Activated naive CD8-positive, alpha-beta T cell (primary cell): ENCODE measurements around the gene RANBP17.
"Not testable (repeated sequence)": the region's sequence is repeated elsewhere in the genome, so short reads cannot be mapped to it uniquely, and the experiment has no call there.

ENCODE experiments used
- H3K27ac Mint-ChIP-seq: one replicate; pipeline ENCODE4 v1.8.0; 2021; ENCODE audit warnings: mixed read lengths
- H3K27me3 Mint-ChIP-seq: one replicate; pipeline ENCODE4 v1.8.0; 2021; ENCODE audit warnings: mixed read lengths
- H3K36me3 Mint-ChIP-seq: one replicate; pipeline ENCODE4 v1.8.0; 2021; ENCODE audit warnings: mixed read lengths
- H3K4me1 Mint-ChIP-seq: one replicate; pipeline ENCODE4 v1.8.0; 2021; ENCODE audit warnings: low read depth, mixed read lengths
- H3K4me3 Mint-ChIP-seq: one replicate; pipeline ENCODE4 v1.8.0; 2021; ENCODE audit warnings: mild to moderate bottlenecking, mixed read lengths
- H3K9me3 Mint-ChIP-seq: one replicate; pipeline ENCODE4 v1.8.0; 2021; ENCODE audit warnings: low read depth, mixed read lengths

RANBP17 gene

DNA sequence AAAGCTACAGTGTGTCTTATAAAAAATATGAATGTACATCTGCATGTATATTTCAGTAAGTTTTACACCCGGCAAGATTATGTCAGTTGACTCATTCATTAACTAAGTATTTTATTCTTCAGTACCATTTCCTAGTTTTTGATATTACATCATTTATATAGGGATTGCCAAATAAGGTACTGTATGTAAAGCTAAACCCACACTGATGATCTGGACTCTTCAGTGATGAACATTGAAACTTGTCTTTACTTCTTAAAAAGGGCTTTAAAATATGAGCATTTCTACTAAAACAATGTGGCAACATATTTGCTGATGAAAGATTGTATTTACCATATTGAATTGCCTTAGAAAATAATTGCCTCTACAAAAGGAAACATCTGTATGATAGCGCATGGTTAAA is 295.5 kb downstream of the RANBP17 start:
- no peaks in the 10 kb centered on the region for H3K36me3 Mint-ChIP-seq
- H3K4me3 Mint-ChIP-seq = no peak overlapping the region
- no peaks in the 10 kb centered on the region for H3K9me3 Mint-ChIP-seq

DNA sequence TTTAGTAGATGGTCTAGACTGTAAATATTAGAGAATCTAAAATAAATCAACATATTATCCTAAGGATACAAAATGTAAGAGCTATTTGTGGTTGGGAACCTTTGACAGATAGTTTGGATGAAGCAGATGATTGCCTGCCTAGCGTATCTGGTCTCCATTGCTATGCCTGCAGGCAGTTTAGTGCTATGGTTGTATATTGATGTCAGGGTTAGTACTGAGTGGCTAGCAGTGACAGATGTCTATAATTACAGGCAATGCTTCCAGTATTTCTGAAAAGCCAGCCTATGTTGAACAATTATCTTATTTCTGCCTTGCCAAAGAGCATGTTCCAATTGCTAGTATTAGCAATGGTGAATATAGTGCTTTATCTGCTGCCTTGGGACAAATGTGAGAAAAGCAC is 296.0 kb downstream of the RANBP17 start:
- H3K27ac Mint-ChIP-seq = no peak overlapping the region
- no peaks in the 10 kb centered on the region for H3K36me3 Mint-ChIP-seq
- H3K4me3 Mint-ChIP-seq = no peak overlapping the region
- no peaks in the 10 kb centered on the region for H3K9me3 Mint-ChIP-seq
- H3K4me1 Mint-ChIP-seq = no peaks in the 10 kb centered on the region
- peaks cover 2% of the 10 kb centered on the region for H3K27me3 Mint-ChIP-seq

More for the DNA sequence above, 295.5 kb downstream of the RANBP17 start:
- Mint-ChIP-seq H3K27me3 (peaks cover 5% of the 10 kb centered on the region), H3K4me1 (no peaks in the 10 kb centered on the region), H3K27ac (no peak overlapping the region)

DNA sequence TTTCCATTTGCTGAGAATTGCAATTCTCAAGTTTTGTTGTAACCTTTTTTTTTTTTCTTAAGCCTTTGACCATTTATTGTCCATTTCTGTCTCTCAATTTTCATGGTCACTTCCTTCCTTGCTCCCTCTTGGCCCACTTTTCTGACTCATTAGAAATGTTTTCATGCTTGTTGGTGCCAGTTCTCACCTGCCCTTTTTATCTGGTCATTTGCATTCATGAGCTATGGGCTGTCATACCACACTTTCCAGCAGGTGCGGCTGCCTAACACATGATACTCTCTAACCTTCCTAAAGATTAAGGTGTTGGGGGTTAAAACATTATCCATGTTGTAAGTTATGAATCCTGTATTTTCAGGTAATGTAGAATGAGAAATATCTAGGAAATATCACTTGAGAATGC is 296.8 kb downstream of the RANBP17 start:
- Mint-ChIP-seq H3K36me3 (no peaks in the 10 kb centered on the region), H3K9me3 (no peaks in the 10 kb centered on the region), H3K4me1 (no peaks in the 10 kb centered on the region), H3K27ac (no peak overlapping the region), H3K4me3 (no peak overlapping the region), H3K27me3 (no peaks in the 10 kb centered on the region)

DNA sequence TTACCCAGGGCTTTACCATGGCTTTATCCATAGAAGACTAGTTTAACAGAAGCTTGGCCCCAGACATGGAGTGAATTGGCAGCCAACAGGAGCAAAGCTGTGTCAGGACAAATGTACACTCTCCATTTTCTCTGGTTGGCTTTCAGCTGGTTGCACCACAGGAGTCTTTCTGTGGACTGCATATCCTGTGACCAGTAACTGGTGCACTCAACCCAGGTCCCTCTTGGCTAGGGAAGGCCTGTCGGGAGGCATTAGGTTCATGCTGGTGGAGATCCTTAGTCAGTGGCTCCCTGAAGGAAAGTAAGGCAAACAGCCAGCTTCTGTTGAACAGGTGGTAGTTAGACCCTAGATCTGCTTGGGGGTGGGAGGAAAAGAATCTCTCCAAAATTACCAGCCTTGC is 300.3 kb downstream of the RANBP17 start:
- no peaks in the 10 kb centered on the region for H3K9me3 Mint-ChIP-seq
- no peaks in the 10 kb centered on the region for H3K27me3 Mint-ChIP-seq
- H3K36me3 Mint-ChIP-seq = no peaks in the 10 kb centered on the region
- H3K27ac Mint-ChIP-seq = no peak overlapping the region
- no peak overlapping the region for H3K4me3 Mint-ChIP-seq
- H3K4me1 Mint-ChIP-seq = no peaks in the 10 kb centered on the region

DNA sequence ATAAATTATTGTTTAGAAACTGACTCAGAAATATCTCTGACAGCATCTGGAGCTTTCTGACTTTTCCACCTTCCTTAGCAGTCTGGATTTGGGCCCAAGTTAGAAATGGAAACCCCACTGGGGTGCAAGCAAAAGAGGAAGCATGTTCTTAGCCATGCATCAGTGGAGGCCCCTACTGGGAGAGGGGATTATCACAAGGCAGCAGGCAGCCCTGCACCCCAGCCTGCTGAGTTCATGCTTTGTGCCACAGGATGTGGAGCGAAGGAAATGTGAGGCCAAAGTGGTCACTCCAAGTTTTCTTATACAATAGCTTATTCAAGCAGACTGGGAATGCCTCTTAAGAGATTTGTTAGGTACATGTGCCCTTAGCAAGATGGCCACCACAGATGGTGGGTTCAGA is 300.8 kb downstream of the RANBP17 start:
- Mint-ChIP-seq H3K36me3 (no peaks in the 10 kb centered on the region), H3K27ac (no peak overlapping the region), H3K27me3 (no peaks in the 10 kb centered on the region), H3K4me1 (no peaks in the 10 kb centered on the region), H3K9me3 (no peaks in the 10 kb centered on the region), H3K4me3 (no peak overlapping the region)

DNA sequence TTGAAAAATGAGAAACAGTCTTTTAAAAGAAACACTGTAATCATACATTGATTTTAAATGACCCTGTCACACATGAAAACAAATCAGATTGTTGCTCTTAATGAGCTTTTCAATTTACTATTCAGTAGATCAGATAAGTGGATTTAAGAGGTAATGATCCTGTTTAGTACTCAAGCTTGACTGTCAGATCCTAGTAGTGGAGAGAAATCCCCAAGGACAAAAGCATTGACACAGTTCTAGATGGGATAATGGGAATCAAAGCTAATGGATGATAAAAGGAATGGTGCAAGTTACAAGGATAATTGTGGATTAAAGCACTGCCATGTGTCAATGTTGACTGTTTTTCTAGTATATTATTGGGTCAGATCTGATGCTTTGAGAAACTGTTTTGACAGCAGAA is 304.9 kb downstream of the RANBP17 start:
- Mint-ChIP-seq H3K9me3 (no peaks in the 10 kb centered on the region), H3K36me3 (no peaks in the 10 kb centered on the region), H3K4me3 (no peak overlapping the region), H3K27me3 (no peaks in the 10 kb centered on the region), H3K27ac (no peak overlapping the region), H3K4me1 (no peaks in the 10 kb centered on the region)

DNA sequence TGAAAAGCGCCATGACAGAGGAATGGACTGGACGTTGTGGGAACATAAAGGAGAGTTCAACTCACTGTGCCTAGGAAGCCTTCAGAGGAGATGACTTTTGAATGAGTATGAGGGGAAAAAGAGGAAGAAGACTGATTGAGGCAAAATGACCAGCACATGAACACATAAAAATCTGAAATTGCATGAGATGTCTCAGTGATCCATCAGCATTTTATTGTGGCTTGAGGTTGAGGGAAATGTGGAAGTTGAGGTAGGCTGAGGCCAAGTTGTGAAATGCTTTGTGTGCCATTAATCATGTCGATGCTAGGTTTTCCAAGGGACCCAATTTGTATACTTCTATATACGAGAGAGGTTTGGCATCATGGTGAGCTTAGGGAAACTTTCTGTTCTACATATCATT is 306.4 kb downstream of the RANBP17 start:
- Mint-ChIP-seq H3K9me3 (no peaks in the 10 kb centered on the region), H3K36me3 (no peaks in the 10 kb centered on the region), H3K27ac (no peak overlapping the region), H3K4me1 (no peaks in the 10 kb centered on the region), H3K27me3 (no peaks in the 10 kb centered on the region), H3K4me3 (no peak overlapping the region)

DNA sequence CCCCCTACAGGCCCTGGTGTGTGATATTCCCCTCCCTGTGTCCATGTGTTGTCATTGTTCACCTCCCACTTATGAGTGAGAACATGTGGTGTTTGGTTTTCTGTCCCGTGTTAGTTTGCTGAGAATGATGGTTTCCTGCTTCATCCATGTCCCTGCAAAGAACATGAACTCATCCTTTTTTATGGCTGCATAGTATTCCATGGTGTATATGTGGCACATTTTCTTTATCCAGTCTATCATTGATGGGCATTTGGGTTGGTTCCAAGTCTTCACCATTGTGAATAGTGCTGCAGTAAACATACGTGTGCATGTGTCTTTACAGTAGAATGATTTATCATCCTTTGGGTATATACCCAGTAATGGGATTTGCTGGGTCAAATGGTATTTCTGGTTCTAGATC is 313.1 kb downstream of the RANBP17 start:
- H3K27me3 Mint-ChIP-seq, H3K4me3 Mint-ChIP-seq, H3K4me1 Mint-ChIP-seq, H3K9me3 Mint-ChIP-seq, H3K27ac Mint-ChIP-seq, H3K36me3 Mint-ChIP-seq: not testable (repeated sequence)

DNA sequence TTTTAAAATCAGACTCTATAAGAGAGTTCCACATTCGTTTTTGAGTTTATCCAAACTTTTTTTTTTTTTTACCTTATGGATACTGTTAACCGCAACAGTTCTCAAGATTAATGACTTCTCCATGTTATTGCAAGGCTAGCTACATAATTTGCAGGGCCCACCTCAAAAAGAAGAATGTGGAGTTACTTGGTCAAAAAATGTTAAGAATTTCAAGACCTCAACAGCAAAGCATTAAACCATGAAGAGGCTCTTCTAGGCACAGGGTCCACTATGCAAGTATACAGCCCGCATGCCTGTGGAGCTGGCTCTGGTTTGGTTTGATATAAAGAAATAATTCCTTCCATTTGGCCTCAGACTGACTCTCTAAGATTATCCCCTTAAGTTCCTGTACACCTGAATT is 313.9 kb downstream of the RANBP17 start:
- H3K4me1 Mint-ChIP-seq = no peaks in the 10 kb centered on the region
- no peaks in the 10 kb centered on the region for H3K27me3 Mint-ChIP-seq

DNA sequence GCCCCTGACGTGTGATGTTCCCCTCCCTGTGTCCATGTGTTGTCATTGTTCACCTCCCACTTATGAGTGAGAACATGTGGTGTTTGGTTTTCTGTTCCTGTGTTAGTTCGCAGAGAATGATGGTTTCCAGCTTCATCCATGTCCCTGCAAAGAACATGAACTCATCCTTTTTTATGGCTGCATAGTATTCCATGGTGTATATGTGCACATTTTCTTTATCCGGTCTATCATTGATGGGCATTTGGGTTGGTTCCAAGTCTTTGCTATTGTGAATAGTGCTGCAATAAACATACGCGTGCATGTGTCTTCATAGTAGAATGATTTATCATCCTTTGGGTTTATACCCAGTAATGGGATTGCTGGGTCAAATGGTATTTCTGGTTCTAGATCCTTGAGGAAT is 316.4 kb downstream of the RANBP17 start:
- not testable (repeated sequence) for H3K4me1 Mint-ChIP-seq, H3K36me3 Mint-ChIP-seq, H3K9me3 Mint-ChIP-seq, H3K4me3 Mint-ChIP-seq, H3K27me3 Mint-ChIP-seq, H3K27ac Mint-ChIP-seq

More for the DNA sequence above, 313.9 kb downstream of the RANBP17 start:
- H3K4me3 Mint-ChIP-seq = no peak overlapping the region
- H3K9me3 Mint-ChIP-seq = no peaks in the 10 kb centered on the region
- no peaks in the 10 kb centered on the region for H3K36me3 Mint-ChIP-seq
- no peak overlapping the region for H3K27ac Mint-ChIP-seq

DNA sequence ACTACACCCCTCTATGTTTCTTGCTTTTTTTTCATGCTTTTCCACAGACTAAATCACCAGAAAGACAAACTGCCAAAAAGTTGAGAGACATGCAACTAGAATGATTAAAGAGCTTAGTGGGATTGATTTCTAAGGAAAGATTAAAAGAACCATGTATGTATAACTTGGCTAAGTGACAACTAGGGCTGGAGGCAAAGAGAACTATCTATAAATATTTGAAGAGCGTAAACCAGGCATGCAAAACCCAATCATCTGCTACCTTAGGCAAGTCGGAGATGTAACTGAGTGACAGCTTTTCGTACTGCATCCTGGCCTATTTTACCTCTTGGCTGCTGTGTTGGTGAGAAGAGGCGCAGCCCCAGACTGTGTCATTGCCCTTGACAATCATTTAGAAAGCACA is 326.2 kb downstream of the RANBP17 start:
- no peaks in the 10 kb centered on the region for H3K36me3 Mint-ChIP-seq
- H3K4me3 Mint-ChIP-seq = no peak overlapping the region
- peaks cover 3% of the 10 kb centered on the region for H3K27me3 Mint-ChIP-seq
- no peak overlapping the region for H3K27ac Mint-ChIP-seq
- no peaks in the 10 kb centered on the region for H3K4me1 Mint-ChIP-seq
- H3K9me3 Mint-ChIP-seq = no peaks in the 10 kb centered on the region

DNA sequence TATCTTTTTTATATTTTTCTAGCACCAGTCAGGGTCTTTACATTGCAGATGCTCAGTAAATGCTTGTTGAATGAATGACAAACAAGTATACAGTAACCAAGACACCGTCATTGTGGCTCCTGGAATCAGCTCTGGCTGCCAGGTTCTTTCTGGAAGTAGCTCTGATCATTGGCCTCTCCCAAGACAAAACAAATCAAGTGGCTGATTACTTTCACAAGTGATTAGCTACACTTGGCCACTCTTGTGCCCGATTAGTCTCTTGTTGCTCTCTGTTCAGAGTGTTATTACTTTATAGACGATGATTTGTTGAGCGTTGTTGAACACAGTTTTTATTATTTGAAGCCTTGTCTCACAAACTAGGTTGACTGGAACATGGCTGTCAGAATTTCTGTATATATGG is 327.6 kb downstream of the RANBP17 start:
- Mint-ChIP-seq H3K4me1 (no peaks in the 10 kb centered on the region), H3K27ac (no peak overlapping the region), H3K36me3 (no peaks in the 10 kb centered on the region), H3K27me3 (peaks cover 1% of the 10 kb centered on the region), H3K9me3 (no peaks in the 10 kb centered on the region), H3K4me3 (no peak overlapping the region)

DNA sequence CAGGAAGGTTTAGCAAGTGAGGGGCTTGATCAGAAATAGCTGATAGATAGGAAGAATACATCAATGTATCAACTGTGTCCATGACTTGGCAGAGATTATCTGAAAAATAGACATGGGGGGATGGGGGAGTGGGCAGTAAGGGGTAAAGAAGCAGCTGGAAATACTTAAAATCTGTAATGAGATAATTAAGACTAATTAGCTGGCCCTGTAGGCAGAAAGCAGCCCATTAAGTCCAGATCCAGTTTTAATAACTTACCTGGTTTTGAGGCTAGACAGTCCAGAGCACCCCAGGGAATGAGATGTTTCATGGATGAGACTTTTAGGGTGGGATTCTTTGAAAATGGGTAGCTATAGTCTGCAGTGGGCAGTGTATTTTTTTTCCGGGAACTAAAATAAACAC is 330.3 kb downstream of the RANBP17 start:
- no peak overlapping the region for H3K27ac Mint-ChIP-seq
- no peaks in the 10 kb centered on the region for H3K36me3 Mint-ChIP-seq
- H3K9me3 Mint-ChIP-seq = no peaks in the 10 kb centered on the region
- H3K4me3 Mint-ChIP-seq = no peak overlapping the region
- no peaks in the 10 kb centered on the region for H3K4me1 Mint-ChIP-seq
- H3K27me3 Mint-ChIP-seq = peaks cover 1% of the 10 kb centered on the region

DNA sequence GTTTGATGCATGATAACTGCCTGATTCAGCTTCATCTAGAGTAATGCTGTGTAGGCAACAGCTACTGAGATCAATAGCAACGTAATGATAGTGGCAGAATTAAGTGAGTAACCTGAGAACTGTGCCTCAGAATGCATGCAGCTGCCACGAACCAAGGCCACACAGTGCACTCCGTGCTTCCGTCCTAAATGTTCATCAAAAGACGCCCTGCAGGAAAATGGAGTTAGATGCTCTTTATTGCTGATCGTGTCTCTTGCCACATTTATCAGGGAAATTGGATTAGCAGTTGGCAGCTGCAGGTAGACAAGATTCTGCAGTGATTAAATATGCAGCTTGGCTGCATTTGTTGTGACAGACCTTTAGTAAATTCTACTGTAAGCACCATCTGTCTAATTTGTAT is 339.5 kb downstream of the RANBP17 start:
- Mint-ChIP-seq H3K27ac (no peak overlapping the region), H3K9me3 (no peaks in the 10 kb centered on the region), H3K4me1 (no peaks in the 10 kb centered on the region), H3K36me3 (no peaks in the 10 kb centered on the region), H3K4me3 (no peak overlapping the region), H3K27me3 (peaks cover 5% of the 10 kb centered on the region)

DNA sequence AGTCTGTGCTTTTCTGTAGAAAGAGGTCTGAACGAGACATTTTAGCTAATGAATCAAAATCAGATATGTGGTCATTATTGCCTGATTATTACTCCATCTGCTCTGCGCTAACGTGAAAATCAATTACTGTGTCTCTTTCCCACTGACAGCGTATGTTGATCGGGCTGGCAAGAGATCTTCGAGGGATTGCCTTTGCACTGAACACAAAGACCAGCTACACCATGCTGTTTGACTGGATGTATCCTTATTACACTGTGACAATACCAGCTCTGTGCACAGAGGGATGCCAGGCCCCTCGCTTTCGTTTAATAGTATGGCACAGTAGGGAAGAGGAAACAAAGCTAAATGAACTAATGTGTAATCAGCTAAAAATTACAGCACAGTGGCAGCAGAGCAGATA is 343.6 kb downstream of the RANBP17 start:
- Mint-ChIP-seq H3K27ac (no peak overlapping the region), H3K9me3 (no peaks in the 10 kb centered on the region), H3K4me3 (no peak overlapping the region), H3K27me3 (peaks cover 5% of the 10 kb centered on the region), H3K36me3 (no peaks in the 10 kb centered on the region), H3K4me1 (no peaks in the 10 kb centered on the region)

DNA sequence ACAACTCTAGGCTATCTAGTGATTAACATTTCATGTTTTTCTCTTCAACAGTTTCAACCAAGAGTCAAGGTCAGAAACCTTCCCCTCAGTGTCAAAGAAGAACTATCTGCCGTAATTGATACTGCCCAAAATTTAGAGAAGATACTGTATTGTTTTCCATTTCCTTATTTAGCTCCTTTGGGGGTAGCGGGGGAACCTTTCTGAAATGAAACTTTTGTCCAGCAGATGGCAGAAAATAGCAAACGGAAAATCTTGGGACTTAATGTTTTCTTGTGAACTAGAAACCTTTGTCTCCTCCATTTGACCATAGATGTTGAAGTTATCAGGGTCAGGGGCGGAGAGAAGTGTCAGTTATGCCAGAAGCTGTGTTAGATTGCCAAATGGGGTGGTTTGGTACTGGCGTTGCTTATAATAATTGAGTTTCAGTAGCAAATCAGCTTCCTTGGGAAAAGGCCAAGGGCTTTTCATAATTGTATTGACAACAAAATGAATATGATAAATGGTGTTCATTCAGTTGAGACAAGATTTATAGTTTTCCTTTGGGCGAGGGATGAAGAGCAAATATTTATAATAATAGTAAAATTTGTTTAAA is 345.5 kb downstream of the RANBP17 start:
- Mint-ChIP-seq H3K36me3 (no peaks in the 10 kb centered on the region), H3K27me3 (peaks cover 3% of the 10 kb centered on the region), H3K27ac (no peak overlapping the region), H3K9me3 (no peaks in the 10 kb centered on the region), H3K4me3 (no peak overlapping the region), H3K4me1 (no peaks in the 10 kb centered on the region)
